HG03565 (cell line): ENCODE measurements around the gene EVA1B.

Experiments used
- ATAC-seq: cut with Tn5 transposase; IDR thresholded peaks from one replicate; pipeline ENCODE4 v1.9.1; 2021; ENCODE audit warnings: mild to moderate bottlenecking, moderate library complexity; ENCODE audit not compliant: unreplicated experiment

EVA1B gene, protein sequence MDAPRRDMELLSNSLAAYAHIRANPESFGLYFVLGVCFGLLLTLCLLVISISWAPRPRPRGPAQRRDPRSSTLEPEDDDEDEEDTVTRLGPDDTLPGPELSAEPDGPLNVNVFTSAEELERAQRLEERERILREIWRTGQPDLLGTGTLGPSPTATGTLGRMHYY

GRCh38 chr1:36323636-36324352 lies at the start of gene EVA1B:
TSS of gene EVA1B (minus strand) at chr1:36323645. CDS start at chr1:36323037, 608 bp downstream.
- no peak for ATAC-seq

DNA sequence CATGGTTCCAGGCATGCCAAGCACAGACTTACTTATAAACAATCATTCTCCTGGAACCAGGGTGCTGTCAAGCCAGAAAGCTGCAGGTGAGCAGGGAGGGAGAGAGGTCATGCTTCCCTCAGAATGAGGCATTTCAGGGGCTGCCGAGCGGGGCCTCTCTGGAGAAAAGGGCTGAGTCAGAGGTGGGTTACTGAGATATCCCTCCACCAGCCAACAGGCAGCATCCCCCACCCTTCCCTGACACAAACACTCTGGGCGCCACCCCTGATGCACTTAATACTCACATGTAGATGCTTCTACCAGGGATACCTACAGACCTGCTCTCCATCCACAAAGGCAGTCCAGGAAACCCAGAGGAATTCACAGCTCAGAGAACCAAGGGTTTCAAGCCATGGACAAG lies 49.2 kb upstream of the EVA1B start:
- no peak for ATAC-seq

GRCh38 chr1:36369061-36369861 lies 45.8 kb upstream of the EVA1B start:
- no peak for ATAC-seq

- no peak for ATAC-seq
These were observed 44.4 kb upstream of the EVA1B start for GRCh38 chr1:36367798-36368197.

- no peak for ATAC-seq
These were observed 43.6 kb upstream of the EVA1B start for GRCh38 chr1:36367066-36367465.

- no peak for ATAC-seq
These were observed 42.7 kb upstream of the EVA1B start for GRCh38 chr1:36366091-36366661.

GRCh38 chr1:36365381-36365780 lies 41.9 kb upstream of the EVA1B start:
- no peak for ATAC-seq

DNA sequence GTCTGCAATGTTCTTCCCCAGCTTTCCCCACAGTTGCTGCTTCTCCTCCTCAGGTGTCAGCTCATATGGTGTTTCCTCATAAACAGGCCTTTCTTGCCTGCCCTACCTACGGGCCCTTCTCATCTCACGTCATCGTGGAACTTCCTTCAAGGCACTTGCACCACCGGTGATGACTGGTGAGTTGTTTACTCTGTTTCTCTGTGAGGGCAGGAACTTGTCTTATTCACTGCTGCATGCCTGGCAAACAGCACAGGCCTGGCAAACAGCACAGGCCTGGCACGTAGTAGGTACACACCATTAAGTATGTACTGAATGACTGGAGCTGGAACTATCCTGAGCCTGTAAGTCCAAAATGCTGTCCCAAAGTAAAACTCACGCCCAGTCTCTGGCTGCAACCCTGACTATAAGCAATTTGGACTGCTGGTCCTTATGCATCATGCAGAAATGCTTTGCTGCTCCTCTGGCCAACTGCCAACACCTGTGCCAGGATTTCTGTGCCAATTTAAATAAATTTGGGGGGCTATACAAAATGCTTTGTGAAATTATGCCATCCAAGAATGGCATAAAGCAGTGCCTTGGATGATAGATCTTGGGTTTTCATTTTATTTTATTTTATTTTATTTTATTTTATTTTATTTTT lies 36.6 kb upstream of the EVA1B start:
- no peak for ATAC-seq

DNA sequence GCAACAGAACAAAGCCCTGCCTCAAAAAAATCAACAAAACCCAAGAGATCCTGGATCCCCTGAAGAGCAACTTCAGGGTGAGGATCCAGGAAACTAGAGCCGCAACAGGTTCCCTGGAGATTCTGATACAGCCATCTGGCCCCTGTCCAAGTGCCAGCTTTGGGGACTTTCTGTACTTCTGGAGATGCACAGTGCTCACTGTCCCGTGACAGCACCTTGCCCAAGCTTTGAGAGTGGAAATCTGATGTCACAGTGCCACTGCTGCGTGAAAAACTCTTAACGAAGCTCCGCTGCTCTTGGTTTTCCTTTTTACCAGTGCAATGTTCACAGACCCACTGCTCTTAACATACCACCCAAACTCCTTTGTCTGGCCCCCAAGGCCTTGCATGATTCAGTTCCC lies 35.9 kb upstream of the EVA1B start:
- ATAC-seq: no peak

GRCh38 chr1:36358514-36359084 lies 35.2 kb upstream of the EVA1B start:
- no peak for ATAC-seq

GRCh38 chr1:36355811-36356210 lies 32.4 kb upstream of the EVA1B start:
- ATAC-seq: no peak

GRCh38 chr1:36354486-36354885 lies 31.0 kb upstream of the EVA1B start:
- ATAC-seq: no peak

DNA sequence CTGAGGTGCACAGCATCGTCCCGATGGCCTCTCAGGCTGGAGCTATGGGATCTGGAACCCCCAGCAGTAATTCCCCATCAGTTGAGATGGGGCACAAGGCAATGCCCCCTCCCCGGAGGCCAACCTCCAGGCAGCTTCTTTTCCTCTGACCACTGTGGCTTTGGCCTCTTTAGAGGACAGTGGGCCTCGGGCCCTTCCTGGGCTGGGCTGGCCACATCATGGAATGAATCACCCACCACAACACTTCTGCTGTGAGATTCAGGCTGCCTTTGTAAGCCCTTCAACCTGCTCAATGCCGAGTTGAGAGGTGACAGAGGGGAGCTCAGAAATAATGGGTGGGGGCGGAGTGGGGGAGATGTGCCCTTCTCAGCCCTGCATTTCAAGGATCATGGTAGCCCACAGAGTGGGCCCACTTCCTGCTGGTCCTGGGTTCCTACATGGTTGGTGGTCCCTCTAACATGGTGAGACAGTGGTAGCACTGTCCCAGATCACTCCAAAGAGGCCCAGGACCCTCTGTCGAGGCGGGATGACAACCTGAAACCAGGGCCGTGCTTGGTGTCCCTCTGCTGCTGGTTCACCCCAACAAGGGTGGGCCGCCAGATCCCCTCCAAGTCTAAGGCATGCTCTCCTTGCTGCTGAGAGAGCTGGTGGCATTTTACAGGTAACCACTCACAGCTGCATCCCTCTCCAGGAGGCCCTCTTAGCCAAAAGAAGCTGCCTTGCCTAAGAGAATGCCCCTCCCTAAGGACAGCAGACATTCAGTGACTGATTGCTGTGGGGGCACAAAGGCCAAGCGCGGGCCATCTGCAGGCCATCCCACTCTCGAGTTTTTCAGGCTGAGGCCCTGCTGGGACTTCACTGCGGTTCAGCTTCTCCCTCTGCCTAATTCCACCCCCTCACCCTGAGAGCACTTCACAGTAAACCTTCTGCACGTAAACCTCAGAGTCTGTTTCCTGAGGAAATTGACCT lies 29.7 kb upstream of the EVA1B start:
- no peak for ATAC-seq

- ATAC-seq: no peak
These were observed 28.9 kb upstream of the EVA1B start for GRCh38 chr1:36352125-36352909.

GRCh38 chr1:36351227-36351977 lies 28.0 kb upstream of the EVA1B start:
- ATAC-seq: no peak

DNA sequence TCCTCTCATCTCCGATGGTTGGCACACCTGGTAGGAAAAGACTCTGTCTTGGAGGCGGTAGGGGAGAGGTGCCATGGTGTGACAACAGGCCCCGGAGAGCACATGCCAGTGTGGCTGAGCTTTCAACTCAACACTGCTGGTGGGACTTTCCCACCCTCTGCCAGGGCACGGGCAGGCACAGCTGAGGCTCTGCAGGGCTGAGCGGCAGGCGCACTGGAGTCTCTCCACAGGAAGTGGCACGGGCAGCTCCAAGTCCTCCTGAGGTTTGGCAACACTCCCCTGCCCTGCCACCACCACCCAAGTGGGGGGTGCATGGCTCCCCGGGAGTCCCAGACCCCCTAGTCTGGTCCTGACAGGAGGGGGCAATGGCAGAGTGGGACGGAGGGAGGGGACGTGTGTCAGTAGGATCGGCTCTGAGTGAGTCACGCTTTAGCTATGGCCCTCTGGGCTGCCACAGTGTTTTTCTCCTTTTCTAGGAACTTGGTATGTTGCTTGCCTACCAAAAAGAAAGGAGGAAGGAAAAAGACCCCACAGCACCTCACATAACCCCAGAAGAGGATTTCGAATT lies 27.3 kb upstream of the EVA1B start:
- ATAC-seq: no peak

GRCh38 chr1:36349839-36350238 lies 26.4 kb upstream of the EVA1B start:
- no peak for ATAC-seq

GRCh38 chr1:36349241-36349671 lies 25.8 kb upstream of the EVA1B start:
- ATAC-seq: peak; percentile 46
